H1 (cell line): ENCODE measurements around the gene KCNJ9. TPM values are rescaled to one million over a fixed set of nuclear protein-coding genes. Genes with fewer than 3 reads are reported as not detected.

Experiments
- BCL11A ChIP-seq, 2 experiments: IDR thresholded peaks; one replicate each; pipeline ENCODE4 v1.6.1; 2011; ENCODE audit warnings: low read depth in 2 of 2, low read length in 2 of 2, mild to moderate bottlenecking in 2 of 2
- HDAC2 ChIP-seq, 2 experiments: fragments of 300-600 bp in 1 of 2; sonication (generic) in 1 of 2; IDR thresholded peaks; 2 replicates each; pipeline ENCODE4 v1.6.1; 2011 to 2012; ENCODE audit warnings: low read depth in 2 of 2, low read length in 2 of 2, mild to moderate bottlenecking in 2 of 2, moderate library complexity in 2 of 2, borderline replicate concordance in 1 of 2, inconsistent platforms in 1 of 2
- SIN3A ChIP-seq, 2 experiments: IDR thresholded peaks in 1 of 2; conservative IDR thresholded peaks in 1 of 2; 2 replicates each; pipeline ENCODE4 v1.6.1; 2011 to 2012; ENCODE audit warnings: low read length in 2 of 2, improper control_type of control experiment in 1 of 2, low read depth in 1 of 2, mild to moderate bottlenecking in 1 of 2
- SIX5 ChIP-seq: IDR thresholded peaks from 2 replicates; pipeline ENCODE4 v1.6.1; 2011; ENCODE audit warnings: mild to moderate bottlenecking, low read depth, low read length
- polyA plus RNA-seq, 7 experiments: library from polyadenylated mRNA; depleted of rRNA in 3 of 7; stranded (reverse) in 5 of 7; unstranded in 2 of 7; fragments of >200 nt in 5 of 7; fragments of 200-250 nt in 2 of 7; gene quantifications; 1 replicate in 5 of 7; 2 replicates in 1 of 7; 4 replicates in 1 of 7; pipeline versions ENCODE4 v1.2.1 to v1.2.3, GENCODE V29; 2011 to 2013; ENCODE audit warnings: missing spikeins in 2 of 7, mixed read lengths in 2 of 7
- total RNA-seq: library from RNA; stranded (reverse); fragmentation: NEBNext Ultra II Directional; extraction: Animal tissue kit (Norgen Biotek cat#: 25700); gene quantifications from 2 replicates; pipeline ENCODE4 v1.2.1, GENCODE V29; 2021

KCNJ9 gene
- total and polyA plus RNA-seq, 2 of the 8 experiments (the other 6 are each of a cell fraction or from before 2014, with no cell fraction given) = 0.02 to 0.13 TPM

GRCh38 chr1:160139840-160140239, 58.5 kb downstream of the KCNJ9 start (continued):
- TF ChIP-seq HDAC2 (IDR thresholded peaks at IDR 0.05; ENCODE audit: borderline replicate concordance in 1 of 2, low read depth in 2 of 2, low read length in 2 of 2) (no peak), BCL11A (IDR thresholded peaks at IDR 0.05; ENCODE audit: low read depth in 2 of 2, low read length in 2 of 2) (no peak), SIN3A (conservative IDR thresholded peaks at IDR 0.05 in 1 of 2, IDR thresholded peaks at IDR 0.05 in 1 of 2; ENCODE audit: low read depth in 1 of 2, low read length in 2 of 2) (no peak), SIX5 (no peak)

Other genes with a start within 250 kb of the KCNJ9 start
- not detected in 2 replicates for gene VSIG8, start 218.9 kb upstream of the KCNJ9 start, total RNA-seq
- not detected in 2 replicates for gene VSIG8, start 218.9 kb upstream of the KCNJ9 start, polyA plus RNA-seq (2011; rRNA removed)
- not detected in 2 replicates for gene CFAP45, start 181.4 kb upstream of the KCNJ9 start, total RNA-seq
- 0.05 and 0.11 TPM in 2 replicates for gene CFAP45, start 181.4 kb upstream of the KCNJ9 start, polyA plus RNA-seq (2011; rRNA removed)
- 86.0 and 93.0 TPM in 2 replicates for gene TAGLN2, start 156.0 kb upstream of the KCNJ9 start, total RNA-seq
- 114 and 142 TPM in 2 replicates for gene TAGLN2, start 156.0 kb upstream of the KCNJ9 start, polyA plus RNA-seq (2011; rRNA removed)
- gene IGSF9, start 135.9 kb upstream of the KCNJ9 start, total RNA-seq = 28.1 and 29.2 TPM in 2 replicates
- 10.9 and 22.5 TPM in 2 replicates for gene IGSF9, start 135.9 kb upstream of the KCNJ9 start, polyA plus RNA-seq (2011; rRNA removed)
- gene SLAMF9, start 127.3 kb upstream of the KCNJ9 start, total RNA-seq = not detected in 2 replicates
- not detected in 2 replicates for gene SLAMF9, start 127.3 kb upstream of the KCNJ9 start, polyA plus RNA-seq (2011; rRNA removed)
- gene PIGM, start 49.5 kb upstream of the KCNJ9 start, total RNA-seq = 5.1 and 5.4 TPM in 2 replicates
- 5.7 and 6.0 TPM in 2 replicates for gene PIGM, start 49.5 kb upstream of the KCNJ9 start, polyA plus RNA-seq (2011; rRNA removed)
- gene KCNJ10, start 11.4 kb upstream of the KCNJ9 start, total RNA-seq = 2.2 and 2.4 TPM in 2 replicates
- gene KCNJ10, start 11.4 kb upstream of the KCNJ9 start, polyA plus RNA-seq (2011; rRNA removed) = 1.7 and 3.5 TPM in 2 replicates
- gene IGSF8, start 17.1 kb downstream of the KCNJ9 start, total RNA-seq = 69.6 and 71.2 TPM in 2 replicates
- 132 and 166 TPM in 2 replicates for gene IGSF8, start 17.1 kb downstream of the KCNJ9 start, polyA plus RNA-seq (2011; rRNA removed)
- gene ATP1A2, start 34.2 kb downstream of the KCNJ9 start, total RNA-seq = 34.8 and 39.7 TPM in 2 replicates
- 40.8 and 54.2 TPM in 2 replicates for gene ATP1A2, start 34.2 kb downstream of the KCNJ9 start, polyA plus RNA-seq (2011; rRNA removed)
- gene ATP1A4, start 70.1 kb downstream of the KCNJ9 start, total RNA-seq = 0.57 and 0.61 TPM in 2 replicates
- 0.48 and 0.80 TPM in 2 replicates for gene ATP1A4, start 70.1 kb downstream of the KCNJ9 start, polyA plus RNA-seq (2011; rRNA removed)
- 0.80 and 1.1 TPM in 2 replicates for gene CASQ1, start 109.0 kb downstream of the KCNJ9 start, total RNA-seq
- gene CASQ1, start 109.0 kb downstream of the KCNJ9 start, polyA plus RNA-seq (2011; rRNA removed) = 1.3 and 1.4 TPM in 2 replicates
- gene PEA15, start 123.8 kb downstream of the KCNJ9 start, total RNA-seq = 75.1 and 78.8 TPM in 2 replicates
- 68.2 and 71.3 TPM in 2 replicates for gene PEA15, start 123.8 kb downstream of the KCNJ9 start, polyA plus RNA-seq (2011; rRNA removed)
- 110 and 113 TPM in 2 replicates for gene DCAF8, start 181.0 kb downstream of the KCNJ9 start, total RNA-seq
- gene DCAF8, start 181.0 kb downstream of the KCNJ9 start, polyA plus RNA-seq (2011; rRNA removed) = 68.2 and 86.3 TPM in 2 replicates
- 80.2 TPM in 2 replicates for gene PEX19, start 203.6 kb downstream of the KCNJ9 start, total RNA-seq
- 36.4 and 50.4 TPM in 2 replicates for gene PEX19, start 203.6 kb downstream of the KCNJ9 start, polyA plus RNA-seq (2011; rRNA removed)